GM20000 (cell line): ENCODE measurements around the gene ZFAND2A.
"Not testable (repeated sequence)": the region's sequence is repeated elsewhere in the genome, so short reads cannot be mapped to it uniquely, and the experiment has no call there.

Source experiments
- DNase-seq: peaks from one replicate; pipeline ENCODE4 v3.0.0; 2012; ENCODE audit warnings: low spot score
- TF ChIP-seq, protein P1 (sequence below): IDR thresholded peaks from 2 replicates; pipeline ENCODE4 v1.5.1; 2012; ENCODE audit warnings: mild to moderate bottlenecking, control low read depth; ENCODE audit errors: extremely low read depth, missing control alignments

The ZFAND2A gene

DNA sequence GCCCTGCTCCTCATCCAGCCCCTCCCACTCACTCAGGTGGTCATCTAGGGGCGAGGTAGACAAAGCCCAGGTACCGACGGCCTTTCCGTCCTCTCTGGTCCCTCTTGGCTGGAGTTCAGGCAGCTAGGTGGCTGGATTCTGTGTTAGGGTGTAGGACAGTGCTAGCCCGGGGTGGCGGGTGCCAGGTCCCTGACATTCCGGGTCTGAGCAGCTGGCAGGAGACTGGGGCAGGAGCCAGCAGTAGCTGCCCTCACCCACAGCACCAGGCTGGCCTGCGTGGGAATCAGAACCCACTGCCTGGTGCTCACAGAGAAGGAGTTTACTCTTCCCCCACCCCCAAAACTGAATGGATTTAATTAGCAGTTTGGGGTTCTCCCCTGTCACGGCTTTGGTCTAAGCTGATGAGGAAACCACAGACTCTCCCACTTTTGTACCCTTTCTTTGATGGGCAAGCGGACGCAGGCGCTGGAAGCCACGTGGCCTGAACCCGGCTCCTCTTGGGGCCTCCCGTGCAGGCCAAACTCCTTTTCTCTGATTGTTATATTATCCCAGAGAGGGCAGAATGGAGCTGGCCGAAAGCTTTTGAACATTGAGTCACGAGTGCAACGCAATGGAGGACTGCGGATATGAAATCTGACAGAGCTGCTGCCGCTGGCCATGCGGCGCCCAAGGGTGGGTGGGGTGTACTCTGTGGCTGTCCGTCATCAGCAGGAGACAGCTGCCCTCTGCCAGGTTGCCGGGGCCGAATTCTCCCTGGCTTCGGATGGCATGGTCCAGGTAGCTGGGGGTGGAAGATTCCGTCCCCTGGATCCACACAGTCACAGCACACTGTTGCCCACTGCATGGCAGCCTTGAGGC is 12.9 kb upstream of the ZFAND2A start:
- TF ChIP-seq, protein P1, sequence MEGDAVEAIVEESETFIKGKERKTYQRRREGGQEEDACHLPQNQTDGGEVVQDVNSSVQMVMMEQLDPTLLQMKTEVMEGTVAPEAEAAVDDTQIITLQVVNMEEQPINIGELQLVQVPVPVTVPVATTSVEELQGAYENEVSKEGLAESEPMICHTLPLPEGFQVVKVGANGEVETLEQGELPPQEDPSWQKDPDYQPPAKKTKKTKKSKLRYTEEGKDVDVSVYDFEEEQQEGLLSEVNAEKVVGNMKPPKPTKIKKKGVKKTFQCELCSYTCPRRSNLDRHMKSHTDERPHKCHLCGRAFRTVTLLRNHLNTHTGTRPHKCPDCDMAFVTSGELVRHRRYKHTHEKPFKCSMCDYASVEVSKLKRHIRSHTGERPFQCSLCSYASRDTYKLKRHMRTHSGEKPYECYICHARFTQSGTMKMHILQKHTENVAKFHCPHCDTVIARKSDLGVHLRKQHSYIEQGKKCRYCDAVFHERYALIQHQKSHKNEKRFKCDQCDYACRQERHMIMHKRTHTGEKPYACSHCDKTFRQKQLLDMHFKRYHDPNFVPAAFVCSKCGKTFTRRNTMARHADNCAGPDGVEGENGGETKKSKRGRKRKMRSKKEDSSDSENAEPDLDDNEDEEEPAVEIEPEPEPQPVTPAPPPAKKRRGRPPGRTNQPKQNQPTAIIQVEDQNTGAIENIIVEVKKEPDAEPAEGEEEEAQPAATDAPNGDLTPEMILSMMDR = no peak
- DNase-seq = no peak

DNA sequence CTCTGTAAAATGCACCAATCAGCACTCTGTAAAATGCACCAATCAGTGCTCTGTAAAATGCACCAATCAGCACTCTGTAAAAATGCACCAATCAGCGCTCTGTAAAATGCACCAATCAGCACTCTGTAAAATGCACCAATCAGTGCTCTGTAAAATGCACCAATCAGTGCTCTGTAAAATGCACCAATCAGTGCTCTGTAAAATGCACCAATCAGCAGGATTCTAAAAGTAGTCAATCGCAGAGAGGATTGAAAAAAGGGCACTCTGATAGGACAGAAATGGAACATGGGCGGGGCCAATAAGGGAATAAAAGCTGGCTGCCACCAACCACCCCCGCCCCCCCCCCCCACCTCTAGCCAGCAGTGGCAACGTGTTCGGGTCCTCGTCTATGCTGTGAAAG is 11.5 kb upstream of the ZFAND2A start:
- not testable (repeated sequence) for DNase-seq

DNA sequence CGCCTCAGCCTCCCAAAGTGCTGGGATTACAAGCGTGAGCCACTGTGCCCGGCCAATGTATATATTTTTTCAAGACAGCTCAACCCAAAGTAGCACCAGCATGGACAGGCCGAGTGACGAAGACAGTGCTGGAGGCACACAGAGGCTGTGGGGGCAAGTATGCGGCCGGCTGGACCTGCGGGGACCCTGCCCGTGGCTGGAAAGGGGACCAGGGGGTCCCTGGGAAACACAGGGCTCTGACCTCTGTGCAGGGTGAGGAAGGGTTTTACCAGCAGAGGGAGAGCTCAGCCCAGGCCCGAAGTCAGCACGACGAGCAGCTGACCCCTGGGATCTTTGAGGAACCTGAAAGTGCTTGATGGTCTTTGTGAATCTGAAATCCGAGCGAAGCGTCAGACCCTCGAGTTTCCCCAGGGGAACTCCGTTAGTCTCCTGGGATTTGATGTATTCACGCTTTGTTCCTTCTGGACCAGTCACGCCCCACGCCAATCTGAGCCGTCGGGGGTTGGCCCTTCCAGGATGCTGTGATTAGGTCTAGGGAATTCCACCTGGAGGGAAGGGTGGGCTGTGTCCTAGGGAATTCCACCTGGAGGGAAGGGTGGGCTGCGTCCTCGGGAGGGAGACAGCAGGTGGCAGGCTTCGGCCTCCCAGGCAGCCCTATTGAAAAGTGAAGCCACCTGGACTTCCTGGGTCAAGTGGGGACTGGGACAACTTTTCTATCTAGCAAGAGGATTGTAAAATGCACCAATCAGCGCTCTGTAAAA is 10.9 kb upstream of the ZFAND2A start:
- no peak for DNase-seq
- TF ChIP-seq, protein P1 = no peak

DNA sequence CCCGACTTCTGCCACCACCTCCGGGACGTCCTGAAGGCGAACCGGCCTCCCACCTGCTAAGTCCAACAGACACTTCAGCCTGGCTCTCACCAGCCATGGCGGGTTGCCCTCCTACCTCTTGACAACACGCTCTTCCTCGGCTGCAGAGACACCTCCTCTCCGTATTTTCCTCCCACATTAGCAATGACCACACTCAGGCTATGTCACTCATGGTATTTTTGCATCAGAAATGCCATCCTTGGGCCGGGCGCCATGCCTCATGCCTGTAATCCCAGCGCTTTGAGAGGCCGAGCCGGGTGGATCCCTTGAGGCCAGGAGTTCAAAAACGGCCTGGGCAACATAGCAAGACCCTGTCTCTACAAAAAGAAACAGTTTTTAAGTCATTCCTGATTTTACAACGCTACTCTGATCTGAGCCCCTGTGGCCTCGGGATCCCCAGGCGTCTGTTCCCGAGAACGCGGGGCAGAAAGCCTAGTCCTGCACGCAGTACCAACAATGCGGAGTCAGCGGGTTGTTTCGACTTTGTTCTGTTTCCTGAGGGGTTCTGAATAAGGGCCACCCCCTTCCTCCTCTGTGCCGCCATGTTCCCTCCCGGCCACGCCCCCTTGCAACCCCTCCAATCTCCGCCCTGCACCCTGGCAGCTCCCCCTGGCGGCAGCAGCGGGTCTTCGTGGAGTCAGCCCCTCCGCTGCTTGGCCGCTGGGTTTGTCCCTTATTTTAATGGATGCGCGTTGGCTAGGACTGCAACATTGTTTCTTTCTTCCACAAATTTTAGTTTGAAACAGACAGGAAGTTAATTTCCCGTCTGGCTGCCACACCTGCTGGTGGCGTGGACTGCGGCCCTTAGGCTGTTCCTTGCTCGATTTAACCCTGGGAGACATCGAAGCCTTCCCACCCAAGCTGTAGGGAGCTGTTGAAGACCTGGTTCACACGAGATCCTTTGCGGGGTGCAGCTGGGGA is 9.7 kb upstream of the ZFAND2A start:
- TF ChIP-seq, protein P1 = peak; percentile 94
- peak; percentile 89 for DNase-seq

DNA sequence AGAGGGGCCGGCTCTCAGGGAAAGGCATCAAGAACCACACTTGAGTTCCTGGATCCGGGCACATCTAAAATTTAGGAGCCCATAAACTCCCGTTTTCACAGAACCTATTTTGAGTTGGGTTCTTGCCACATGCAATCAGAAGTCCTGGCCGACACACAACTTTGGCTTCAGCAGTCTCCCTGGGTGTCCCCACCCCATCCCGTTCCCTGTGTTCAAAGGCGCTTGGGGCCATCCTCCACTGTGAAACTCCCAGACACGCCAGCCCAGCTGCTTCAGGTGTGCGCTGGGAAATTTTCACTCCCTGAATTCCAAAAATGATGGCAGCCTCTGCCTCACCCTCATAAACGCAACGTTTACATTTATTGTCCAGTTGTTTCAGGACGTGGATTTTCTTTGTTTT is 8.4 kb upstream of the ZFAND2A start:
- no peak for DNase-seq
- TF ChIP-seq, protein P1 = no peak

DNA sequence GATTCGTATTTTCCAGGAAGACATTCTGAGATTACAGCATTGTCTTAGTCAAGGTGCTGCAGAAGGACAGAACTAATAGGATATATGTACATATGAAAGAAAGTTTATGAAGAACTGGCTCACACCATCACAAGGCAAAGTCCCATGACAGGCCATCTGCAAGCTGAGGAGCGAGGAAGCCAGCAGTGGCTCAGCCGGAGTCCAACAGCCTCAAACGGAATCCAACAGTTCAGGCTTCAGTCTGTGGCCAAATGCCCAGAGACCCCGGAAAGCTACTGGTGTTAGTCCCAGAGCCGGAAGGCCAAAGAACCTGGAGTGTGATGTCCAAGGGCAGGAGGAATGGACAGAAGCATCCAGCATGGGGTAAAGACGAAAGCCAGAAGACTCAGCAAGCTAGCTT is 4.4 kb upstream of the ZFAND2A start:
- TF ChIP-seq, protein P1 = no peak

DNA sequence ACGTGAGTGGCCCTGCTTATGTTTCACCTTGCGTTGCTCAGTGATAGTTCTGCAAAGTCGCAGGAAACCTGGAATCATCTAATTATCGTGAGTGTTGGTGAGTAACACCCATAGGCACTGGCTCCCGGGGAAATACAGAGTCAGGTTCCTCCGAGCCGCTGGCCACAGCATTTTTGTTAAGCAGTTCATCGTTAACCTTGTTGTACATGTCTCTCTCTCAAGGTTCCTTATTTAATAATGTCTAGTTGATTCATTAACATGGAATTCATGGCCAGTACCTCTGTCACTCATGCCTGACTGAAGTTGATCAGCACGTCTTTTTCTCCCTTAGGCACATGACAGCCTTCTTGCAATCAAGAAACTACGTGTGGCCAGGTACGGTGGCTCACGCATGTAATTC is 3.1 kb upstream of the ZFAND2A start:
- TF ChIP-seq, protein P1 = no peak
- DNase-seq = no peak

More for the DNA sequence above, 4.4 kb upstream of the ZFAND2A start:
- DNase-seq = no peak
